SK-N-MC (cell line): ENCODE measurements around the gene SERPINA3.

Experiments used
- EZH2 ChIP-seq: fragments of 200-600 bp; sonication (generic); IDR thresholded peaks from one replicate; pipeline ENCODE4 v1.6.1; 2017; ENCODE audit warnings: antibody characterized with exemption
- FOXP2 ChIP-seq: optimal IDR thresholded peaks from 2 replicates; pipeline ENCODE3; 2011; ENCODE audit warnings: mild to moderate bottlenecking, moderate library complexity; ENCODE audit not compliant: insufficient read depth; ENCODE audit errors: extremely low read length, control extremely low read depth
- POLR2AphosphoS5 ChIP-seq: IDR thresholded peaks from 2 replicates; pipeline ENCODE4 v1.6.1; 2012; ENCODE audit warnings: mild to moderate bottlenecking, low read depth, low read length, borderline replicate concordance

GRCh38 chr14:94638339-94638738 is 26.1 kb downstream of the SERPINA3 start:
- TF ChIP-seq POLR2AphosphoS5 (no peak), EZH2 (no peak), FOXP2 (no peak)
